Naive thymus-derived CD8-positive, alpha-beta T cell (primary cell): ENCODE measurements around the gene DOCK6. TPM values are rescaled to one million over a fixed set of nuclear protein-coding genes. Genes with fewer than 3 reads are reported as not detected.

ENCODE experiments used
- ATAC-seq, 2 donors: fragments of 150-1000 bp; cut with Tn5 transposase in 1 of 2; sonication (Bioruptor Pico), chemical (Tn5 transposase) in 1 of 2; 1 replicate in 1 of 2; 2 replicates in 1 of 2; pipeline ENCODE4 v1.10.0; 2021; ENCODE audit warnings: mild to moderate bottlenecking in 2 of 2, moderate library complexity in 2 of 2
- POLR2A ChIA-PET: fragments of 350-600 bp; sonication (Branson Sonifier 250); formaldehyde crosslinking; loops from one replicate; lab custom pipeline; 2021; ENCODE audit warnings: antibody characterized with exemption; lab: Charles Lee
- DNase-seq, 10 donors: peaks; one replicate each; pipeline versions ENCODE4 v3.0.0 to v3.0.0-alpha.2; 2020 to 2022
- H3K27ac Mint-ChIP-seq, 10 donors: one replicate each; pipeline ENCODE4 v1.8.0; 2020 to 2022; ENCODE audit warnings: mild to moderate bottlenecking in 10 of 10, mixed read lengths in 10 of 10, moderate library complexity in 4 of 10, inconsistent platforms in 1 of 10
- H3K27me3 Mint-ChIP-seq, 5 donors: one replicate each; pipeline ENCODE4 v1.8.0; 2021 to 2022; ENCODE audit warnings: mixed read lengths in 5 of 5
- H3K36me3 Mint-ChIP-seq, 3 donors: one replicate each; pipeline ENCODE4 v1.8.0; 2020 to 2022; ENCODE audit warnings: mixed read lengths in 3 of 3, mild to moderate bottlenecking in 2 of 3, inconsistent platforms in 1 of 3
- H3K4me1 Mint-ChIP-seq, 4 donors: one replicate each; pipeline ENCODE4 v1.8.0; 2021 to 2022; ENCODE audit warnings: mixed read lengths in 4 of 4
- H3K4me3 Mint-ChIP-seq, 10 donors: one replicate each; pipeline ENCODE4 v1.8.0; 2020 to 2022; ENCODE audit warnings: mild to moderate bottlenecking in 10 of 10, mixed read lengths in 10 of 10, moderate library complexity in 6 of 10, inconsistent platforms in 1 of 10
- H3K9me3 Mint-ChIP-seq, 9 donors: one replicate each; pipeline ENCODE4 v1.8.0; 2020 to 2022; ENCODE audit warnings: mixed read lengths in 9 of 9, mild to moderate bottlenecking in 3 of 9, inconsistent platforms in 1 of 9, moderate library complexity in 1 of 9
- polyA plus RNA-seq, 3 donors: library from polyadenylated mRNA; unstranded; fragments of 300-500 nt; fragmentation: Illumina TruSeq; gene quantifications; one replicate each; pipeline ENCODE4 v1.2.3, GENCODE V29; 2021
- total RNA-seq, 8 experiments: library from RNA in 2 of 8; stranded (reverse) in 2 of 8; gene quantifications; one replicate each; pipeline ENCODE4 v1.2.3 and lab custom pipeline; 2021 to 2026

The DOCK6 gene
- total and polyA plus RNA-seq, 5 experiments from 2014 or later = 0.16 to 0.34 TPM; not detected in 3

DNA sequence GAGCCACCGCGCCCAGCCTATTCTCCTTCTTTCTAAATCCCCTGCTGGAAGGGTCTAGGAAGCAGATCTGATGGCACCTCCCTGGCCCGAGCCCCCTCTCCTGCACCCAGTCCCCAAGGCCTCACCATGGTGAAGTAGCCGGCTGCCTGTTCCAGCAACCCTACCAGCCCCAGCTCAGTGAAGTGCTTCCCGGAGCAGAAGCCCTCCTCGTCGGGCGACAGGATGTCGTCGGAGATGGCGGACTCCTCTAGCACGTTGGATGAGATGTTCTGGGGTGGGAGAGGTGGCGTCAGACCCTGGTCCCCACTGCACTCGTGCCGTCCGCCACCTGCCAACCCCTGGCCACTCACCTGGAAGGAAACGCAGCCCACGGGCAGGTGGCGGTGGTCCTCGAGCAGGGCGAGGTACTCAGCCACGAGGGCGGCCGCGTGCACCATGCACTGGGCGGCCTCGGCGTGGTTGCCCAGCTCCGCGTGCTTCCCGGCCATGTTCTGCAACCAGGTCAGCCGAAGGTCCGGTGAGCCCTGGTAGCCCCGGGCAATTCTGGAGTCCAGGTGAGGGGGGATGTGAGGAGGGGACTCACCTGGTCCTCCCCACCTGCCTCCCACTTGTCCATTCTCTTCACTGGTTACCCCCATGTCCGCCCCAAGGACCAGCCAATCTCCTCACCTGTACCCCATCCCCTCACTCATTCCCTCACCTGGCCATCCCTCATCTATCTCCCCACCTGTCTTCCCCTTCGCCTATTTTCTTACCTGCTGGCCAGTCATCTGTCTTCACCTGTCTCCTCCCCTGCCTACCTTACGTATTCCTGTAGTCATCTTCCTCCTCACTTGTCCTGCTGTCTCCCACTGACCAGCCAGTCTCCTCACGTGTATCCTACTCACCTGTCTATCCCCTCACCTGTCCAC is 53.5 kb downstream of the DOCK6 start:
- no peaks in the 10 kb centered on the region for H3K9me3 Mint-ChIP-seq
- DNase-seq (no peak), ATAC-seq (no peak)
- H3K4me3 Mint-ChIP-seq = no peak overlapping the region
- no peak overlapping the region for H3K27ac Mint-ChIP-seq
- H3K27me3 Mint-ChIP-seq = peaks cover 4 to 28% (median 21%) of the 10 kb centered on the region in 5 donors
- peaks cover 0 to 9% (median 0%) of the 10 kb centered on the region in 4 donors for H3K4me1 Mint-ChIP-seq
- no peaks in the 10 kb centered on the region for H3K36me3 Mint-ChIP-seq
- POLR2A ChIA-PET = no interaction called here

DNA sequence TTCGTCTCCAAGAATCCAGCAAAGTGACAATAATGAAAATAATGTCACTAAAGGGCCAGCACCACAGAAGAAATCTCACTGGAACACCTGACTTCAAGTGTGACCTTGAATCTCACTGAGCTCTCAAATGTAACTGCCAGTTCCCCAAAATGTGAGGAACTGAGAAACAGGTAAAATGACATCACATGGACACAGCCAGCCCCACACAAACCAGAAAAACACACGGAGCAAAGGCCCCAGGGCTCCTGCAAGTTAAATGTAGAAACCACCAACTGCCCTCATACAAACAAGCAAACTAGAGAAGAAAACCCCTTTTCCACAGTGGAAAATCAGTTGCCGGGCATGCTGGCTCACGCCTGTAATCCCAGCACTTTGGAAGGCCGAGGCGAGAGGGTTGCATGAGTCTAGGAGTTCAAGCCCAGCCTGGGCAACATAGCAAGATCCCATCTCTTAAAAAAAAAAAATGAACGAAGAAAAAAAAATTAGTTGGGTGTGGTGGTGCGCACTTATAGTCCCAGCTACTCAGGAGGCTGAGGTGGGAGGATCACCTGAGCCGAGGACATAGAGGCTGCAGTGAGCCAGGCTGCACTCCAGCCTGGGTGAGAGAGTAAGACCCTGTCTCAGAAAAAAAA is 56.3 kb downstream of the DOCK6 start:
- DNase-seq (no peak), ATAC-seq (no peak)
- Mint-ChIP-seq H3K4me1 (peaks cover 0 to 9% (median 4%) of the 10 kb centered on the region in 4 donors), H3K9me3 (no peaks in the 10 kb centered on the region), H3K27me3 (peaks cover 3 to 31% (median 24%) of the 10 kb centered on the region in 5 donors), H3K27ac (peak overlapping the region in 4 of 10 donors; percentile 14 to 67 (median 40)), H3K4me3 (no peak overlapping the region), H3K36me3 (no peaks in the 10 kb centered on the region)
- POLR2A ChIA-PET = no interaction called here

DNA sequence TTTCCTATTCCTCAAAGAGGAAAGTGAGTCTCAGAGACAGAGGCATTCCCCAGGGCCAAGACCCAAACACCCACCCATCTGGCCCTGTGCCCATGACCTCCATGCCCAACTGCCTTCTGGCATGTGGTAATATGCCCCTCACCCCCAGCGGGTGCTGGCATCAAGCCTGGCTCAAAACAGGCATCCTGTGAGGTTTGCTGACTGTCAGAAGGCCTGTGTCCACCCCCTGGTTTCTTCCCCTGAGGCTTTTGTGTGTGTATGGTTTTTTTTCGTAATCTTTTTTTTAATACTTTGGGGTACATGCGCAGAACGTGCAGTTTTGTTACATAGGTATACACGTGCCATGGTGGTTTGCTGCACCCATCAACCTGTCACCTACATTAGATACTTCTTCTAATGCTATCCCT is 57.4 kb downstream of the DOCK6 start:
- H3K27me3 Mint-ChIP-seq = peaks cover 3 to 31% (median 20%) of the 10 kb centered on the region in 5 donors
- H3K4me1 Mint-ChIP-seq = peaks cover 0 to 9% (median 4%) of the 10 kb centered on the region in 4 donors
- H3K27ac Mint-ChIP-seq = peak overlapping the region in 3 of 10 donors; percentile 4 to 65 (median 33)
- no peak overlapping the region for H3K4me3 Mint-ChIP-seq
- ATAC-seq (no peak), DNase-seq (no peak)
- POLR2A ChIA-PET = no interaction called here
- no peaks in the 10 kb centered on the region for H3K36me3 Mint-ChIP-seq
- H3K9me3 Mint-ChIP-seq = no peaks in the 10 kb centered on the region

DNA sequence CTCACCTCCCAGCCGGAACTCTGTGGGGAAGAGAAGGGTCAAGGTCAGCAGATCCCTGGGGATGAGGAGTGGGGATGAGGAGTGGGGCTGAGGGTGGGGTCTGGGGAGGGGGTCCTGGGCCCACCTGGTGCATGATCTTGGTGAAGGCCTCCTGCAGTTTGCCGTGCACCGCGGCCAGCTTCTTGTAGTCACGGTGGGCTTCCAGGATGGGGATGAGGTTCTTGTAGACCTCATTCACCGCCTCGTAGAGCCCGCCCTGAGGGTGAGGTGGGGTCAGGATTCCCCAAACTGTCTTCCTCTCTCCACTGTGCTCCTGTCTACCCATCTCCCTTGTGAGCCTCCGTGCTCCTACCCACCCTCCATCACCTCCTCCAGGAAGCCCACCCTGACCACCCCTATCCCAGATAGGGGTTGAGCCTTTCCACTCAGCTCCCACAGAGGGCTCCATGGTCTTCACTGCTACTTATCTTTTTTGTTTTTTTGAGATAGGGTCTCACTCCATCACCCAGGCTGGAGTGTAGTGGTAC is 58.2 kb downstream of the DOCK6 start:
- Mint-ChIP-seq H3K36me3 (no peaks in the 10 kb centered on the region), H3K27ac (peak overlapping the region in 1 of 10 donors; percentile 35)

DNA sequence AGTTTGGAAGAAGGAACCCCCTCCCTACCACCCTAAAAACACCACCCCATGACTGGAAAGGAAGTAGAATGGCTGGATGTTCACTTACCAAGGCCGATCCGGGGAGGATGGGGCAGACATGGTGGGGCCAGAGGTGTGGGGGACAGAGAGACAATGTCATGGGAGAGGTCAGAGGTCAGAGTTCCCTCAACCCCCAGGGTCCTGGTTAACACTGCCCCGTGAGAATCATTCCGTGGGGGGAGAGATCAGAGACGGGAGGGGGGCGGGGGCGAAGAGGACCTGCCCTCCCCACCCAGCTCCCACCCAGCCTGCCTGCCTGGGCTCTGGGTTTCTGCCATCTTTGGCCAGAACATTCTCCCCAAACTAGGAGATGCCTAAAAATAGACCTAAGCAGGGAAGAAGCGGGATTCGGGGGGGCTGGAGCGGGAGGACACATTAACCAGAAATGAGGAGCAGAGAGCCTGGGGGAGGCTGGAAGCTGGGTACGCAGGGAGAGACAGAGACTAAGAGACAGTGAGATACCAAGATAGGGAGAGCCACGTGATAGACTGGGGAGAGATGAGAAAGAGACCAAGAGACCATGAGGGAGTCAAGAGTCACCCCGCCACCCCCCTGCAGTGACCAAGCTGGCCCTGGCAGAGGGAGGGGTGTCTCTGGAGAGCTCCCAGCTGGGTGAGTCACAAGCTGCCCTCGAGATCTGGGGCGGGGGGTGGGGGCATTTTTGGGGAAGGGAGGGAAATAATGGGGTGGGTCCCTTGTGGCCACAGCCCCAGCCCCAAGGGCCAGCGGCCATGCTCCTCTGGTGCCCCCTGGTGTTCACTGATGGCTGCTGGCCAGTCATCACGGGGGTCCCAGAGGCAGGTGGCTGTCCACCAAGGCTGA is 58.9 kb downstream of the DOCK6 start:
- H3K4me3 Mint-ChIP-seq = no peak overlapping the region
- POLR2A ChIA-PET = no interaction called here
- H3K27ac Mint-ChIP-seq = peak overlapping the region in 1 of 10 donors; percentile 53
- DNase-seq (peak in 4 of 10 donors; percentile 18 to 52 (median 26)), ATAC-seq (peak in 1 of 2 donors; percentile 39)
- no peaks in the 10 kb centered on the region for H3K36me3 Mint-ChIP-seq
- H3K4me1 Mint-ChIP-seq = peaks cover 0 to 9% (median 4%) of the 10 kb centered on the region in 4 donors
- H3K9me3 Mint-ChIP-seq = no peaks in the 10 kb centered on the region
- peaks cover 3 to 31% (median 20%) of the 10 kb centered on the region in 5 donors for H3K27me3 Mint-ChIP-seq

More for the DNA sequence above, 58.2 kb downstream of the DOCK6 start:
- peak in 1 of 10 donors; percentile 19 for DNase-seq
- no peaks in the 10 kb centered on the region for H3K9me3 Mint-ChIP-seq
- H3K4me1 Mint-ChIP-seq = peaks cover 0 to 9% (median 4%) of the 10 kb centered on the region in 4 donors
- POLR2A ChIA-PET = no interaction called here
- H3K27me3 Mint-ChIP-seq = peaks cover 3 to 31% (median 20%) of the 10 kb centered on the region in 5 donors
- no peak overlapping the region for H3K4me3 Mint-ChIP-seq
- no peak for ATAC-seq

DNA sequence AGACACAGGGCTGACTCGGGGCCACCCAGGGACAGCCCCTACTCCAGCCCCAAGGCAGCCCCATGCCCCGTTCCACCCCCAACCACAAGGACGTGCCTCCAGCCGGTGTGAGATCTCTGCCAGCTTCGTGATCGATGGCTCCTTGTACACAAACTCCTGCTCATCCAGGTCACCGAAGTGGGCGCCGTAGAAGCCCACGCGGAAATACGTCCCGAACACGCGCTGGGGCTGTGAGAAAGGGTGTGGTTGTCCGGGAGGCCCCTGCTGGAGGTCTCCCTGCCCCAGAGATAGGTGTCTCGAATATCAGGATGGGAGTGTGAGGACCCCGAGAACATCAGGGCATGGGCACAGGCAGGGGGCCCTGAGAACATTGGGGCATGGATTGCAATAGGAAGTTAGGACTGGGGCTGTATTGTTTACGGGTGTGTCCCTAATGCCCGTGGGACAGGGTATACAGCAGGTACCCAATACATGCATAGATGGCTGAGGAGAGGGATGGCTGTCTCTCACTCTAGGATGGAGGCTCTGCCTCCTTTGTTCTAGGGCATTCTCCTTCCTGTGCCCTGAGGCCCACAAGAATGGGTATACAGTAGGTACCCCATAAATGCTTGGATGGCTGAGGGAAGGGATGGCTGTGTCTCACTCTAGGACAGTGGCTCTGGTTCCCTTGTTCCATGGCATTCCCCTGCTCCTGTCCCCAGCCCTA is 59.7 kb downstream of the DOCK6 start:
- Mint-ChIP-seq H3K27me3 (peaks cover 3 to 31% (median 20%) of the 10 kb centered on the region in 5 donors), H3K4me3 (no peak overlapping the region), H3K27ac (peak overlapping the region in 2 of 10 donors; percentile 51 to 53), H3K9me3 (no peaks in the 10 kb centered on the region), H3K36me3 (no peaks in the 10 kb centered on the region), H3K4me1 (peaks cover 0 to 11% (median 5%) of the 10 kb centered on the region in 4 donors)
- POLR2A ChIA-PET = no interaction called here
- ATAC-seq (no peak), DNase-seq (no peak)

DNA sequence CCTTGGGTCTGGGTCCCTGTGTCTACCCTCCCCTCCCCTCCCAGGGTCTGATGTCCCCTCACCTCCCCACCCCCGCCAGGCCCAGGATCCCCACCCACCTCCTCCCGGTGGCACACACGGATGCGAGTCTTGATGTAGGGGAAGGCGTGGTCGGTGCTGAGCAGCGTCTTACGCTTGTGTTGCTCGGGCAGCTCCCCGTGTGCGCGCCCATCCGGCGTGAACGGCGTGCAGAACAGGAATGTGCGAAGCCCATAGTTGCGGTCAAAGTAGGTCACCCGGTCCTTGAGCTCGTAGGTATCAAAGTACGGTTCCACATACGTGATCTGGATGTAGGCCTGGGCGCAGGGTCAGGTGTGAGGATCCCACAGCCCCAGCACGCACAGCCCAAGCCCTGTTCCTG is 60.5 kb downstream of the DOCK6 start:
- Mint-ChIP-seq H3K27ac (no peak overlapping the region), H3K27me3 (peaks cover 3 to 33% (median 20%) of the 10 kb centered on the region in 5 donors)
- ATAC-seq = no peak

DNA sequence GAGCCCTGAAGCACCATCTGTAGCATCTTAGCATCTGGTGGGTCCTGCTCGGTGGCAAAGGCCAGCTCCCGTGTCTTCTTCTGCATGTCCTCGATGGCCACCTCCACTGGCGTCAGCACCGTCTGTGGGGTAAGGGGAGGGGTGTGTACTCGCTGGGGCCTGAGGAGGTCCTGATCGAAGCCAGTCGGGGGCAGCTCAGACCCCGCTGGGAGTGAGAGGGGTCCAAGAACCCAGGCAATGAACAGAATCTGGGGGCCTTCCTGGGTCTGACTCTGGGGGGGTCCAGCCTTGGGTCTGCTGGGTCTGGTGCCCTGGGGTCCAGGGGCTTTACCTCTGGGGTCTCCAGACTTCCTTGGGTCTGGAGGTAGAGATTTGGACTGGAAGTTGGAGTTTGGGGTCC is 61.4 kb downstream of the DOCK6 start:
- Mint-ChIP-seq H3K9me3 (no peaks in the 10 kb centered on the region), H3K4me1 (peaks cover 0 to 15% (median 10%) of the 10 kb centered on the region in 4 donors), H3K27me3 (peaks cover 3 to 37% (median 21%) of the 10 kb centered on the region in 5 donors), H3K36me3 (no peaks in the 10 kb centered on the region), H3K4me3 (no peak overlapping the region), H3K27ac (peak overlapping the region in 1 of 10 donors; percentile 40)
- ATAC-seq (no peak), DNase-seq (no peak)
- POLR2A ChIA-PET = no interaction called here

More for the DNA sequence above, 60.5 kb downstream of the DOCK6 start:
- Mint-ChIP-seq H3K36me3 (no peaks in the 10 kb centered on the region), H3K9me3 (no peaks in the 10 kb centered on the region), H3K4me3 (no peak overlapping the region), H3K4me1 (peaks cover 0 to 11% (median 6%) of the 10 kb centered on the region in 4 donors)
- DNase-seq = no peak
- POLR2A ChIA-PET = no interaction called here

DNA sequence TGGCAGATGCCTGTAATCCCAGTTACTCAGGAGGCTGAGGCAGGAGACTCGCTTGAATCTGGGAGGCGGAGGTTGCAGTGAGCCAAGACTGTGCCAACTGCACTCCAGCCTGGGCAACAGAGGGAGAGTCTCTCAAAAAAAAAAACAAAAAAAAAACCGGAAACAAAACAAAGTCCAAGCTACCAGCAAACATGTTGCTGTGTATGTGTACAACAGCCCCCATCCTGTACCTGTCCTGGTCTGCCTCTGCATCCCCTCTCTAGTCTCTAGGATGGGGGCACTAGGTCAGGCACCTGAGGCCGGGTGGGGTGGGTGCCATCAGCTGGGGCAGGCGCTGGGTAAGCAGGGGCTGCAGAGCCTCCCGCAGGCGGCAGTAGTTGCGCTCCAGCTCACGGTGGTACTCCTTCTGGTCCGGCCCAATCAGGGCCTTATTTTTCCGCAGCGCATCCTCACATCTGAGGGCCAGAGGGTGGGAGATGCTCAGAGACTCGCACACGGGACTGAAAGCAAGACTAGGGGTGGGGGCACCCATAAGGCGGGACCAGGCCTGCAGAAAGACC is 62.2 kb downstream of the DOCK6 start:
- no peaks in the 10 kb centered on the region for H3K36me3 Mint-ChIP-seq
- H3K4me3 Mint-ChIP-seq = no peak overlapping the region
- no peak overlapping the region for H3K27ac Mint-ChIP-seq
- no peaks in the 10 kb centered on the region for H3K9me3 Mint-ChIP-seq
- no peak for DNase-seq
- peaks cover 5 to 21% (median 10%) of the 10 kb centered on the region in 4 donors for H3K4me1 Mint-ChIP-seq
- POLR2A ChIA-PET = no interaction called here
- peaks cover 5 to 39% (median 24%) of the 10 kb centered on the region in 5 donors for H3K27me3 Mint-ChIP-seq
- ATAC-seq = no peak

DNA sequence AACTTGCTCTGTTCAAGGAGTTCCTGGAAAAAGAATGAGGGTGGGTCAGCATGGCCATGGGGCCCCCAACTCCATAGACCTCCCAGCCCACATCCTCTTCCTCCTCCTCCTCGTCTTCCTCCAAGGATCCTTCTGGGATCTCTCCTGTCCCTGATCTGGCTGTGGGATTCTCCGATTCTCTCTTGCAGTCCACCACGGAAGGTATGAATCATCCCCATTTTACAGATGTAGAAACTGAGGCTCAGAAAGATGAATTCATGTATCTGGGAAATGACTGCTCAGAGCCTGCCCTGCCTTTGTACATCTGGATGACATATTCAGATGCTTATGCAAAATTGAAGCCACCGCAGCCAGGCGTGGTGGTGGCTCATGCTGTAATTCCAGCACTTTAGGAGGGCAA is 62.8 kb downstream of the DOCK6 start:
- ATAC-seq = no peak
- Mint-ChIP-seq H3K4me1 (peaks cover 4 to 21% (median 8%) of the 10 kb centered on the region in 4 donors), H3K27ac (peak overlapping the region in 1 of 10 donors; percentile 53), H3K27me3 (peaks cover 5 to 38% (median 23%) of the 10 kb centered on the region in 5 donors), H3K36me3 (no peaks in the 10 kb centered on the region), H3K9me3 (no peaks in the 10 kb centered on the region), H3K4me3 (peak overlapping the region in 3 of 10 donors; percentile 7 to 63 (median 39))
- no peak for DNase-seq
- POLR2A ChIA-PET = no interaction called here

DNA sequence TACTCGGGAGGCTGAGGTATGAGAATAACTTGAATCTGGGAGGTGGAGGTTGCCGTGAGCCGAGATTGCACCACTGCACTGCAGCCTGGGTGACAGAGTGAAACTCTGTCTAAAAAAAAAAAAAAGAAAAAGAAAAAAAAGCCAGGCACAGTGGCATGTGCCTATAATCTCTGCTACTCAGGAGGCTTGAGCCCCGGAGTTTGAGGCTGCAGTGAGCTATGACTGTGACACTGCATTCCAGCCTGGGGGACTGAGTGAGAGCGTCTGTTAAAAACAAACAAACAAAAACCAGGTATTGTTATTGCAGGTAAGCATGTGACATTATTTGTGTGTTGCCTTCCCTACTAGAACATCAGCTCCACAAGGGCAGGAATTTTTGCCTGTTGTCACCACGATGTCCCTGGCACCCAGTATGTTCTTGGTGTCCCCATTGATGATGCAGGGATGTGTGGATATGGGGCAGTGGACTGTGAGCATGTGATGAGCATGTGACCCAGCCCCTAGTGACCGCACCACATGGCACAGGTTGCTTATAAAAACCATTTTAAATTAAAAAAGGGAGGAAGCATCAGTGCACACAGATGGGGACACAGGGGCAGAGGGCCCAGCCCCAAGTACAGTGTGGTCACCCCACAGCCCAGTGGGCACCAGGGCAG is 63.4 kb downstream of the DOCK6 start:
- Mint-ChIP-seq H3K27ac (peak overlapping the region in 1 of 10 donors; percentile 38), H3K9me3 (no peaks in the 10 kb centered on the region), H3K27me3 (peaks cover 3 to 32% (median 19%) of the 10 kb centered on the region in 5 donors), H3K36me3 (no peaks in the 10 kb centered on the region), H3K4me1 (peaks cover 4 to 21% (median 8%) of the 10 kb centered on the region in 4 donors), H3K4me3 (peak overlapping the region in 7 of 10 donors; percentile 11 to 79 (median 45))
- POLR2A ChIA-PET = no interaction called here
- ATAC-seq = no peak
- DNase-seq = no peak
